ENCODE data around the gene TEX12.

DNA sequence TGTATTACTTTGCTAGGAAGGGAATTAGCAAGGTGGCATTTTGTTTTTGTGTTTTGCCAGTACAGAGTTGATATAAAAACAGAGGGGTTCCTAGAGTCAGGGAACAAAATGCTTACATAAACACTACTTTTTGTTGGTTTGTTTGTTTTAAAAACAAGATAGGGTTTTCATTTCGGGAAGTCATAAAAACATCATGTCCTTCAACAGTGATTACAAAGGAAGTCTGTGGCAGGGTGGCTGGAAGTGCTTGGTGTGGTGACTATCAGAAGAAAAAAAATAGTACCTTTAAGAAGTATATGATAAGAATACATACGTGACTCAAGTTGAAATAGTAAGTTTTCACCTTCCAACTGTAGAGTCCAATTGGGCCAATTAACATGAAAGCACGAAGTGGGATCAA is 2.1 kb upstream of the TEX12 start:
- no peak for TF ChIP-seq POLR2A (IDR thresholded peaks at IDR 0.05)
- TF ChIP-seq, protein P1, sequence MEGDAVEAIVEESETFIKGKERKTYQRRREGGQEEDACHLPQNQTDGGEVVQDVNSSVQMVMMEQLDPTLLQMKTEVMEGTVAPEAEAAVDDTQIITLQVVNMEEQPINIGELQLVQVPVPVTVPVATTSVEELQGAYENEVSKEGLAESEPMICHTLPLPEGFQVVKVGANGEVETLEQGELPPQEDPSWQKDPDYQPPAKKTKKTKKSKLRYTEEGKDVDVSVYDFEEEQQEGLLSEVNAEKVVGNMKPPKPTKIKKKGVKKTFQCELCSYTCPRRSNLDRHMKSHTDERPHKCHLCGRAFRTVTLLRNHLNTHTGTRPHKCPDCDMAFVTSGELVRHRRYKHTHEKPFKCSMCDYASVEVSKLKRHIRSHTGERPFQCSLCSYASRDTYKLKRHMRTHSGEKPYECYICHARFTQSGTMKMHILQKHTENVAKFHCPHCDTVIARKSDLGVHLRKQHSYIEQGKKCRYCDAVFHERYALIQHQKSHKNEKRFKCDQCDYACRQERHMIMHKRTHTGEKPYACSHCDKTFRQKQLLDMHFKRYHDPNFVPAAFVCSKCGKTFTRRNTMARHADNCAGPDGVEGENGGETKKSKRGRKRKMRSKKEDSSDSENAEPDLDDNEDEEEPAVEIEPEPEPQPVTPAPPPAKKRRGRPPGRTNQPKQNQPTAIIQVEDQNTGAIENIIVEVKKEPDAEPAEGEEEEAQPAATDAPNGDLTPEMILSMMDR (IDR thresholded peaks at IDR 0.05) = no peak

Data from body of pancreas (tissue), 4 donors.